Upper lobe of right lung (tissue), 1 donor: ENCODE data around the gene KCNJ3. TPM values are rescaled to one million over a fixed set of nuclear protein-coding genes. Genes with fewer than 3 reads are reported as not detected.

Experiments
- ATAC-seq: fragments of 200-7000 bp; cut with Tn5 transposase; one replicate; pipeline ENCODE4 v1.9.1; 2020; ENCODE audit warnings: mild to moderate bottlenecking, moderate library complexity
- DNase-seq: peaks from one replicate; pipeline ENCODE4 v3.0.0-alpha.2; 2020
- H3K27ac ChIP-seq: fragments of 200-600 bp; one replicate; pipeline ENCODE4 v1.8.0; 2022
- H3K27me3 ChIP-seq: fragments of 200-600 bp; one replicate; pipeline ENCODE4 v1.8.0; 2022; ENCODE audit warnings: mild to moderate bottlenecking
- H3K36me3 ChIP-seq: fragments of 200-600 bp; one replicate; pipeline ENCODE4 v1.8.0; 2022
- H3K4me1 ChIP-seq: fragments of 200-600 bp; one replicate; pipeline ENCODE4 v1.8.0; 2022
- H3K4me3 ChIP-seq: fragments of 200-600 bp; one replicate; pipeline ENCODE4 v1.8.0; 2022; ENCODE audit warnings: mild to moderate bottlenecking
- H3K9me3 ChIP-seq: fragments of 200-600 bp; one replicate; pipeline ENCODE4 v1.8.0; 2022
- CTCF ChIP-seq: fragments of 200-600 bp; IDR thresholded peaks from one replicate; pipeline ENCODE4 v1.8.0; 2022; ENCODE audit warnings: antibody characterized with exemption
- intact Hi-C: fragments of 100-400 bp; cut with DNase I; formaldehyde crosslinking; loops from one replicate; pipeline ENCODE4 v1.11.0; 2022
- total RNA-seq: library from RNA; stranded (reverse); fragmentation: NEBNext Ultra II Directional; extraction: Animal tissue kit (Norgen Biotek cat#: 25700); gene quantifications from one replicate; pipeline ENCODE4 v1.2.1, GENCODE V29; 2021
- donor health status: DM: no; HTN: yes; CAD: no; lungs with severe emphysema.

Gene KCNJ3
- total RNA-seq, 1 donor from 2014 or later, result not detected

- H3K36me3 ChIP-seq, result no peaks in the 10 kb centered on the region
- no peak overlapping the region for H3K4me3 ChIP-seq
- H3K27me3 ChIP-seq, result no peaks in the 10 kb centered on the region
- H3K9me3 ChIP-seq, result no peaks in the 10 kb centered on the region
- ATAC-seq, result no peak
- no peak for TF ChIP-seq CTCF
- DNase-seq, result no peak
- intact Hi-C loops, result no loop called here
- no peak overlapping the region for H3K27ac ChIP-seq
- H3K4me1 ChIP-seq, result no peaks in the 10 kb centered on the region
Measured at GRCh38 chr2:154707994-154708575, 9.6 kb downstream of the KCNJ3 start.

GRCh38 chr2:154709215-154709614 is 10.7 kb downstream of the KCNJ3 start:
- no peak overlapping the region for H3K27ac ChIP-seq
- no peaks in the 10 kb centered on the region for H3K36me3 ChIP-seq
- H3K4me1 ChIP-seq, result no peaks in the 10 kb centered on the region
- TF ChIP-seq CTCF, result no peak
- no peak overlapping the region for H3K4me3 ChIP-seq
- H3K27me3 ChIP-seq, result no peaks in the 10 kb centered on the region
- no peak for DNase-seq
- intact Hi-C loops, result no loop called here
- no peaks in the 10 kb centered on the region for H3K9me3 ChIP-seq
- ATAC-seq, result no peak

GRCh38 chr2:154710078-154710477 is 11.6 kb downstream of the KCNJ3 start:
- DNase-seq (no peak), ATAC-seq (no peak)
- Histone ChIP-seq H3K9me3 (no peaks in the 10 kb centered on the region), H3K27ac (no peak overlapping the region), H3K36me3 (no peaks in the 10 kb centered on the region), H3K4me1 (no peaks in the 10 kb centered on the region), H3K27me3 (no peaks in the 10 kb centered on the region), H3K4me3 (no peak overlapping the region)
- TF ChIP-seq CTCF, result no peak
- intact Hi-C loops, result no loop called here

GRCh38 chr2:154710685-154711084 is 12.2 kb downstream of the KCNJ3 start:
- Histone ChIP-seq H3K4me3 (no peak overlapping the region), H3K27ac (no peak overlapping the region), H3K4me1 (no peaks in the 10 kb centered on the region), H3K27me3 (no peaks in the 10 kb centered on the region), H3K36me3 (no peaks in the 10 kb centered on the region), H3K9me3 (no peaks in the 10 kb centered on the region)
- DNase-seq, result no peak
- no peak for ATAC-seq
- intact Hi-C loops, result no loop called here
- TF ChIP-seq CTCF, result no peak

- Histone ChIP-seq H3K27me3 (no peaks in the 10 kb centered on the region), H3K36me3 (no peaks in the 10 kb centered on the region), H3K9me3 (no peaks in the 10 kb centered on the region), H3K27ac (no peak overlapping the region), H3K4me3 (no peak overlapping the region), H3K4me1 (no peaks in the 10 kb centered on the region)
- DNase-seq, result no peak
- ATAC-seq, result no peak
- intact Hi-C loops, result no loop called here
- TF ChIP-seq CTCF, result no peak
Measured at GRCh38 chr2:154713675-154714074, 15.2 kb downstream of the KCNJ3 start.

GRCh38 chr2:154720651-154721050 is 22.2 kb downstream of the KCNJ3 start:
- intact Hi-C loops, result no loop called here

More at GRCh38 chr2:154720651-154721050, 22.2 kb downstream of the KCNJ3 start:
- no peak overlapping the region for H3K4me3 ChIP-seq
- TF ChIP-seq CTCF, result no peak
- no peak for DNase-seq
- H3K36me3 ChIP-seq, result no peaks in the 10 kb centered on the region
- no peak overlapping the region for H3K27ac ChIP-seq
- no peaks in the 10 kb centered on the region for H3K27me3 ChIP-seq
- H3K4me1 ChIP-seq, result no peaks in the 10 kb centered on the region
- no peak for ATAC-seq
- no peaks in the 10 kb centered on the region for H3K9me3 ChIP-seq
